HG03025 (cell line): ENCODE measurements around the gene SPATS2.

Source experiments
- ATAC-seq: cut with Tn5 transposase; IDR thresholded peaks from one replicate; pipeline ENCODE4 v1.9.1; 2021; ENCODE audit warnings: mild to moderate bottlenecking, moderate library complexity; ENCODE audit not compliant: unreplicated experiment, low FRiP score

Gene SPATS2

DNA sequence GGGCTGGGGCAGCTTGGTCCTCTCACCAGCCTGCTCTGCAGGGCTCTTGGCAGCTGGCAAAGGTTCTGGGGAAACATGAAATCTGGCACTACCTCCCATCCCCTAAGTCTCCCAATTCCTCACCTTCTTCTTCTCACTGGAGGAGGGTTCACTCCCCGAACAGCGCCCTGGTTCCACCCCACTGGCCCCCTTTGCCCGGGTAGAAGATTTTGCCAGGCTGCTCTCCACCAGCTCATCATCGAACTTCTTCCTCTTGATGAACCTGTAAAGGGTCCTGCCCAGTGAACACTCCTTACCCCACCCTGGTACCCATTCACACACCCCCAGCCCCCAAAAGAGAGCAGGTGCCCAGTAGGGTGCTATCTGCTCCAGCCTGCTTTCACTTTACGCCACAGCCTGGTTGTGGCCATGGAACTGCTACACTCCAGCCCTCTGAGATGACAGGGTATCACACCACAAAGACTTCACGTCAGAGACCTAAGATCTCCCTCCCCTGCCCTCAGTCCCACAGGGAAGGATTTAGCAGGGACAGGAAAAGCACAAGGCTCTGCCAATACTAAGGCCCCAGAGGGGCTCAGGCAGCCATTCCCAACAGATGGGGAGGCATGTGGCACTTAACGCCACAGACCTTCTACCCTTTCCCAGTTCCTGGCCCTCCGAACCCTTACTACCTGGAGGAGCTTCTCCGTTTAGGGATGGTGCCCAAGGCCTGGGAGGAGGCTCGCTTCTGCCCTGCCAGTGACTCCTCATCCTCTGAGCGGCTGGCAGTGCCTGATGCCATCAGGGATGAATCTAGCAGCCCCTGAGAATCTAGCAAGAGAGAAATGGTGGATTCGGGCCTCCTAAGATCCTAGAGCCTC, 198.4 kb downstream of the SPATS2 start:
- ATAC-seq = no peak

DNA sequence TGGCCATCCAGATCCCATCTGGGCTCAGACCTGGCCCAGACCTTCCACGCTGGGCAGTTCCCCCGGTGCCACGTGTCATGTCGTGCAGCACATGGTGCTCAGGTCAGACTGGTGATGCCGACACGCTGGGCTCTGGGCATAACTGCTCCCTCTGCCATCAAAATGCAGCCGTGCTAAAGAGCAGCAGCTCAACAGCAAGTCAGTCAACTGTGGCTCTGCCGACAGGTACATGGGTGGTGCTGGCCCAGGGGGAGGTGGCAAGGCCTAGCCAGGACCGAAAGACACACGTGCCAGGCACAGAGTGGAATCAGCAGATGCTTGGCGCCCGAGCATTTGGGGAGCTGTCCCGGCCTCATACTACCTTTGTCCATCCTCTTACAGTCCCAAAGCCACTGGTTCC, 199.1 kb downstream of the SPATS2 start:
- ATAC-seq = no peak

DNA sequence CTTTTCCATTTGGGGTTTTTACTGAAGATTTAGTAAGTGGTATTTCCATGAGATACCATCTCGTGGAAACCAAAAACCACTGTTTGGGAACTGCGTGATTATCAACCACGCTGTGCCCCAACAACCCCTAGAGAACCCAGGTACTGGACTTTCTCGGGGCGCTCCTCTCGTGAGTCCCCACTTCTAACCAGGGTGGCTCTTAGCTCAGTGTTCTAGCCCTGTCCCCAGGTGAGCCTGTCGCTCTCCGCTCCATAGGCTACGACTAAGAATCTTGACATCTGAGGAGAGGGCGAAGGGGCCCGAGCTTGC, 200.0 kb downstream of the SPATS2 start:
- no peak for ATAC-seq

GRCh38 chr12:49567611-49568441, 200.6 kb downstream of the SPATS2 start, which contains the start of gene MCRS1:
TSS of gene MCRS1 (minus strand) at chr12:49568142. CDS start at chr12:49566731, 1,411 bp downstream.
- ATAC-seq = peak; percentile 78

DNA sequence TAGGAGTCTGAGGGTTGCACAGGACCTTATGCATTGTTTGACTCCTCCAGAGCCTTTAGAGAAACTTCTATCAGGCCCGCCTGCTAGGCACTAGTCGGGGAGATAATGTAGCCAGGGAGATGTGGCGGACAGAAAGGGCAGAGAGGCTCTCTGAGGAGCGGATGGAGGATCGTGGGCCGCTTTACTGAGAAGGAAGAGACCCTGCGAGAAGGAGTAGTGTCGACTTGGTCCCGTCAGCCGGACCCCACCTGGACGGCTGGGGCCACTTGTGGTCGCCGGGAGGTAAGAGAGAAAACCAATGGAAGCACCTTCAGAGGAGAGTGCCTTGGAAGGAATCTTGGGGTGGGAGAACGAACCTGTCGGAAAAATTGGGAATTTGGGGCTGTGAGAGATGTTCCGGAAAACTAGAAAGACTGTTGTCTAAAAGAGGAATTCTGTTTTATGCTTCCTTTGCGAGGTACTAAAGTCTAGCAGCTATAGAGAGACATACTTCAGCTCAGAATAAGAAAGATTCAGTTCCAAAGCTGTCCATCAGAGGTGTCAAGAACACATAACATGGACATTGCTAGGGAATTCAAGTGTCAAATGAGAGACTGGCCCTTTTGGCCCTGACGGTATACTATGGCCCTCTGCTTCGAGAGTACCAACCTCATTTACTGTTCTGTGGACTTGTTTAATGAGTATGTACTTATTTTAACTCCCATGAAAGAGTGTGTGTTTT, 201.3 kb downstream of the SPATS2 start:
- peak; percentile 23 for ATAC-seq
